ENCODE data around the gene TMEM33.

DNA sequence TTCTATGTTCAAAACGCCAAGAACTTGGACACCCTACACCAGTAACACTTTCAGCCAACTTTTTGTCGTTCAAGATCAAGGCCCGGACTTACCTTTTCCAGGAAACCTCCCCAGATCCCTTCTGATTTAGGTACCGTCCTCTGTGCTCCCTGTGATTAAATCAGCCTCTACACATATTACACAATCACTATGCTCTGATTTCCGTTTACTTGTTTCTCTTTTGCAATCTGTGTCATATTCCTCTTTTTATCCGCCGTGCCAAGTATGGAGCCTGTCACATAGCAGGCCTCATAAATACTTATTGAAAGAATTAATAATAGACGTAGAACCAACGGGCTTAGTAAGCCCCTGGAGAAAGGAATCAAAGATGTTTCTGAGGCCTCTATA lies 722 bp upstream of the TMEM33 start:
- TF ChIP-seq, protein P1, sequence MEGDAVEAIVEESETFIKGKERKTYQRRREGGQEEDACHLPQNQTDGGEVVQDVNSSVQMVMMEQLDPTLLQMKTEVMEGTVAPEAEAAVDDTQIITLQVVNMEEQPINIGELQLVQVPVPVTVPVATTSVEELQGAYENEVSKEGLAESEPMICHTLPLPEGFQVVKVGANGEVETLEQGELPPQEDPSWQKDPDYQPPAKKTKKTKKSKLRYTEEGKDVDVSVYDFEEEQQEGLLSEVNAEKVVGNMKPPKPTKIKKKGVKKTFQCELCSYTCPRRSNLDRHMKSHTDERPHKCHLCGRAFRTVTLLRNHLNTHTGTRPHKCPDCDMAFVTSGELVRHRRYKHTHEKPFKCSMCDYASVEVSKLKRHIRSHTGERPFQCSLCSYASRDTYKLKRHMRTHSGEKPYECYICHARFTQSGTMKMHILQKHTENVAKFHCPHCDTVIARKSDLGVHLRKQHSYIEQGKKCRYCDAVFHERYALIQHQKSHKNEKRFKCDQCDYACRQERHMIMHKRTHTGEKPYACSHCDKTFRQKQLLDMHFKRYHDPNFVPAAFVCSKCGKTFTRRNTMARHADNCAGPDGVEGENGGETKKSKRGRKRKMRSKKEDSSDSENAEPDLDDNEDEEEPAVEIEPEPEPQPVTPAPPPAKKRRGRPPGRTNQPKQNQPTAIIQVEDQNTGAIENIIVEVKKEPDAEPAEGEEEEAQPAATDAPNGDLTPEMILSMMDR (conservative IDR thresholded peaks at IDR 0.05; ENCODE audit: low read depth, low read length) = no peak
- no peak for TF ChIP-seq EZH2 (IDR thresholded peaks at IDR 0.05; ENCODE audit: low read length, unreplicated experiment)
- TF ChIP-seq EZH2phosphoT487 (IDR thresholded peaks at IDR 0.05; ENCODE audit: borderline replicate concordance, low read length) = no peak

All from PC-3 (cell line).